Measurements from ENCODE around the gene POPDC3.

DNA sequence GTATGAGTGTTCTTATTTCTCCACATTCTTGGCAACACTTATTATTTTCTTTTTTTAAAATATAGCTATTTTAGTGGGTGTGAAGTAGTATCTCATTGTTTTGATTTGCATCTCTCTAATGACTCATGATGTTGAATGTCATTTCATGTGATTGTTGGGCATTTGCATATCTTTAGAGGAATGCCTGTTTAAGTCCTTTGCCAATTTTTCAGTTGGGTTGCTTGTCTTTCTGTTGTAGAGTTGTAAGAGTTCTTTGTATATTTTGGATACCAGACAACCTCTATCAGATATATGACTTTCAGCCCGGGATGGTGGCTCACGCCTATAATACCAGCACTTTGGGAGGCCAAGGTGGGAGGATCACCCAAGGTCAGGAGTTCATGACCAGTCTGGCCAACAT lies 5.1 kb upstream of the POPDC3 start:
- TF ChIP-seq, protein P1, sequence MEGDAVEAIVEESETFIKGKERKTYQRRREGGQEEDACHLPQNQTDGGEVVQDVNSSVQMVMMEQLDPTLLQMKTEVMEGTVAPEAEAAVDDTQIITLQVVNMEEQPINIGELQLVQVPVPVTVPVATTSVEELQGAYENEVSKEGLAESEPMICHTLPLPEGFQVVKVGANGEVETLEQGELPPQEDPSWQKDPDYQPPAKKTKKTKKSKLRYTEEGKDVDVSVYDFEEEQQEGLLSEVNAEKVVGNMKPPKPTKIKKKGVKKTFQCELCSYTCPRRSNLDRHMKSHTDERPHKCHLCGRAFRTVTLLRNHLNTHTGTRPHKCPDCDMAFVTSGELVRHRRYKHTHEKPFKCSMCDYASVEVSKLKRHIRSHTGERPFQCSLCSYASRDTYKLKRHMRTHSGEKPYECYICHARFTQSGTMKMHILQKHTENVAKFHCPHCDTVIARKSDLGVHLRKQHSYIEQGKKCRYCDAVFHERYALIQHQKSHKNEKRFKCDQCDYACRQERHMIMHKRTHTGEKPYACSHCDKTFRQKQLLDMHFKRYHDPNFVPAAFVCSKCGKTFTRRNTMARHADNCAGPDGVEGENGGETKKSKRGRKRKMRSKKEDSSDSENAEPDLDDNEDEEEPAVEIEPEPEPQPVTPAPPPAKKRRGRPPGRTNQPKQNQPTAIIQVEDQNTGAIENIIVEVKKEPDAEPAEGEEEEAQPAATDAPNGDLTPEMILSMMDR (IDR thresholded peaks at IDR 0.05; ENCODE audit: insufficient read depth, low read depth, low read length): no peak
- no peak for TF ChIP-seq EZH2 (IDR thresholded peaks at IDR 0.05; ENCODE audit: insufficient read depth, low read length)
